Keratinocyte (primary cell): Measurements from ENCODE around the gene PSMD12. TPM values are rescaled to one million over a fixed set of nuclear protein-coding genes. Genes with fewer than 3 reads are reported as not detected.

ENCODE experiments used
- DNase-seq: peaks from one replicate; pipeline ENCODE4 v3.0.0-alpha.2; 2011; ENCODE audit warnings: low read depth, missing footprints, low spot score
- FAIRE-seq: peaks from 2 replicates; lab custom pipeline; 2011; peaks lifted over from hg19 to GRCh38; lab: Jason Lieb, UNC
- H2AFZ ChIP-seq: 2 replicates; pipeline ENCODE4 v1.6.0; 2012; ENCODE audit warnings: low read length, control low read depth, inconsistent platforms; ENCODE audit not compliant: control insufficient read depth
- H3K27ac ChIP-seq: 2 replicates; pipeline ENCODE4 v1.5.1; 2011; ENCODE audit warnings: low read length; ENCODE audit not compliant: control insufficient read depth, insufficient read depth
- H3K27me3 ChIP-seq: 3 replicates; pipeline ENCODE4 v1.6.0; 2011; ENCODE audit warnings: low read length; ENCODE audit not compliant: control insufficient read depth, insufficient read depth; ENCODE audit errors: extremely low read depth
- H3K36me3 ChIP-seq, 2 experiments: 2 replicates in 1 of 2; 3 replicates in 1 of 2; pipeline ENCODE4 v1.5.1; 2011; ENCODE audit warnings: low read length in 2 of 2, mild to moderate bottlenecking in 1 of 2; ENCODE audit not compliant: control insufficient read depth in 2 of 2, insufficient read depth in 2 of 2; ENCODE audit errors: extremely low read depth in 1 of 2
- H3K4me1 ChIP-seq: 3 replicates; pipeline ENCODE4 v1.5.1; 2011; ENCODE audit warnings: low read length; ENCODE audit not compliant: control insufficient read depth, insufficient read depth; ENCODE audit errors: extremely low read depth
- H3K4me2 ChIP-seq: 3 replicates; pipeline ENCODE4 v1.6.0; 2011; ENCODE audit warnings: low read depth, low read length; ENCODE audit not compliant: control insufficient read depth, insufficient read depth; ENCODE audit errors: extremely low read depth
- H3K4me3 ChIP-seq, 3 experiments: fragments of 200-600 bp in 1 of 3; sonication (generic) in 1 of 3; 2 replicates in 2 of 3; 3 replicates in 1 of 3; pipeline ENCODE4 v1.5.1; 2011 to 2016; ENCODE audit warnings: low read length in 3 of 3, mild to moderate bottlenecking in 3 of 3, control low read depth in 2 of 3, inconsistent platforms in 1 of 3, low read depth in 1 of 3, mixed read lengths in 1 of 3, mixed run types in 1 of 3, moderate library complexity in 1 of 3; ENCODE audit not compliant: control insufficient read depth in 2 of 3, insufficient read depth in 2 of 3; ENCODE audit errors: extremely low read depth in 1 of 3
- H3K79me2 ChIP-seq: 2 replicates; pipeline ENCODE4 v1.6.0; 2012; ENCODE audit warnings: low read length; ENCODE audit not compliant: control insufficient read depth, insufficient read depth
- H3K9ac ChIP-seq: 3 replicates; pipeline ENCODE4 v1.6.0; 2011; ENCODE audit warnings: low read length; ENCODE audit not compliant: control insufficient read depth, insufficient read depth; ENCODE audit errors: extremely low read depth
- H3K9me1 ChIP-seq: 3 replicates; pipeline ENCODE4 v1.6.0; 2011; ENCODE audit warnings: low read length; ENCODE audit not compliant: control insufficient read depth, insufficient read depth; ENCODE audit errors: extremely low read depth
- H3K9me3 ChIP-seq: 2 replicates; pipeline ENCODE4 v1.5.1; 2012; ENCODE audit warnings: low read depth, low read length; ENCODE audit not compliant: control insufficient read depth
- H4K20me1 ChIP-seq: 3 replicates; pipeline ENCODE4 v1.6.0; 2011; ENCODE audit warnings: low read length; ENCODE audit not compliant: control insufficient read depth, insufficient read depth; ENCODE audit errors: extremely low read depth
- EZH2 ChIP-seq: IDR thresholded peaks from one replicate; pipeline ENCODE4 v1.6.1; 2012; ENCODE audit warnings: inconsistent platforms, mild to moderate bottlenecking, low read length, moderate library complexity
- dilution Hi-C: fragments of 300-500 bp; cut with MboI; formaldehyde crosslinking; loops from one replicate; pipeline ENCODE4 v1.7.0; 2020; ENCODE audit warnings: low sequenced_read_pairs; ENCODE audit not compliant: extremely low pct_ligation_motif_present
- polyA plus RNA-seq, 5 experiments: library from polyadenylated mRNA; depleted of rRNA in 3 of 5; stranded (reverse) in 3 of 5; stranded (forward) in 1 of 5; unstranded in 1 of 5; fragments of >200 nt; gene quantifications; 1 replicate in 1 of 5; 2 replicates in 3 of 5; 3 replicates in 1 of 5; pipeline versions ENCODE4 v1.2.1 to v1.2.3, GENCODE V29; 2011 to 2012; ENCODE audit warnings: missing spikeins in 2 of 5, low read depth in 1 of 5, low replicate concordance in 1 of 5
- TF ChIP-seq, protein P1 (sequence below), 3 experiments: IDR thresholded peaks in 1 of 3; conservative IDR thresholded peaks in 1 of 3; optimal IDR thresholded peaks in 1 of 3; 2 replicates in 2 of 3; 3 replicates in 1 of 3; pipeline versions ENCODE3 to v1.5.1; 2011; ENCODE audit warnings: low read length in 3 of 3, mild to moderate bottlenecking in 3 of 3, moderate library complexity in 2 of 3, control low read depth in 1 of 3, inconsistent platforms in 1 of 3; ENCODE audit not compliant: insufficient read depth in 2 of 3; ENCODE audit errors: extremely low read depth in 1 of 3

The PSMD12 gene
- polyA plus RNA-seq, 1 donor (not counting 4 experiments of a cell fraction or from before 2014, with no cell fraction given) = 68.4 TPM

DNA sequence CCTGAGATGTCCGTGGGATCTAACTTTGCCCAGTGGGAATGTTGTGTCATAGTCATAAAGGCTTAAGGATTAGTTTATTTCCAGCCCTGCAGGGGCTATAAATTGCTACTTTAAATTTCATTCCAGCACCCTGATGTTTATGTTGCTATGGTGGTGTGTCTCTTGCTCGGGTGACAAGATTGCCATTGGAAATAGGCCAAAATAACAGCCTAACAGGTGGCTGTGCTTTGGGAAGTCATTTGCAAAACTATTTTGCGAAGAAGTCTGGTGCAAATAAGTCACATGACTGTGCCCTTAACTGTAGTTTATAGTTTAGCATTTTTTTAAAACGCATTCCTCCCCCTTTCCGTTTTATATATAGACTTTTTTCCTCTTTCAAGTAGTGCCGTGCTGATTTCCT lies 33.8 kb upstream of the PSMD12 start:
- no peak overlapping the region for H3K4me2 ChIP-seq
- H3K36me3 ChIP-seq = no peaks in the 10 kb centered on the region
- no peak overlapping the region for H3K9ac ChIP-seq
- no peaks in the 10 kb centered on the region for H4K20me1 ChIP-seq
- no peaks in the 10 kb centered on the region for H3K9me1 ChIP-seq
- no peak overlapping the region for H3K27ac ChIP-seq
- no peaks in the 10 kb centered on the region for H3K9me3 ChIP-seq
- DNase-seq (no peak), FAIRE-seq (no peak)
- dilution Hi-C loops = no loop called here
- H3K4me3 ChIP-seq = no peak overlapping the region
- H3K79me2 ChIP-seq = peaks cover 42% of the 10 kb centered on the region
- H3K4me1 ChIP-seq = no peaks in the 10 kb centered on the region
- TF ChIP-seq, protein P1, sequence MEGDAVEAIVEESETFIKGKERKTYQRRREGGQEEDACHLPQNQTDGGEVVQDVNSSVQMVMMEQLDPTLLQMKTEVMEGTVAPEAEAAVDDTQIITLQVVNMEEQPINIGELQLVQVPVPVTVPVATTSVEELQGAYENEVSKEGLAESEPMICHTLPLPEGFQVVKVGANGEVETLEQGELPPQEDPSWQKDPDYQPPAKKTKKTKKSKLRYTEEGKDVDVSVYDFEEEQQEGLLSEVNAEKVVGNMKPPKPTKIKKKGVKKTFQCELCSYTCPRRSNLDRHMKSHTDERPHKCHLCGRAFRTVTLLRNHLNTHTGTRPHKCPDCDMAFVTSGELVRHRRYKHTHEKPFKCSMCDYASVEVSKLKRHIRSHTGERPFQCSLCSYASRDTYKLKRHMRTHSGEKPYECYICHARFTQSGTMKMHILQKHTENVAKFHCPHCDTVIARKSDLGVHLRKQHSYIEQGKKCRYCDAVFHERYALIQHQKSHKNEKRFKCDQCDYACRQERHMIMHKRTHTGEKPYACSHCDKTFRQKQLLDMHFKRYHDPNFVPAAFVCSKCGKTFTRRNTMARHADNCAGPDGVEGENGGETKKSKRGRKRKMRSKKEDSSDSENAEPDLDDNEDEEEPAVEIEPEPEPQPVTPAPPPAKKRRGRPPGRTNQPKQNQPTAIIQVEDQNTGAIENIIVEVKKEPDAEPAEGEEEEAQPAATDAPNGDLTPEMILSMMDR (optimal IDR thresholded peaks at IDR 0.05 in 1 of 3, IDR thresholded peaks at IDR 0.05 in 1 of 3, conservative IDR thresholded peaks at IDR 0.05 in 1 of 3; ENCODE audit: extremely low read depth in 1 of 3, insufficient read depth in 2 of 3, low read length in 3 of 3) = no peak
- TF ChIP-seq EZH2 = no peak
- no peaks in the 10 kb centered on the region for H3K27me3 ChIP-seq
- no peak overlapping the region for H2AFZ ChIP-seq

DNA sequence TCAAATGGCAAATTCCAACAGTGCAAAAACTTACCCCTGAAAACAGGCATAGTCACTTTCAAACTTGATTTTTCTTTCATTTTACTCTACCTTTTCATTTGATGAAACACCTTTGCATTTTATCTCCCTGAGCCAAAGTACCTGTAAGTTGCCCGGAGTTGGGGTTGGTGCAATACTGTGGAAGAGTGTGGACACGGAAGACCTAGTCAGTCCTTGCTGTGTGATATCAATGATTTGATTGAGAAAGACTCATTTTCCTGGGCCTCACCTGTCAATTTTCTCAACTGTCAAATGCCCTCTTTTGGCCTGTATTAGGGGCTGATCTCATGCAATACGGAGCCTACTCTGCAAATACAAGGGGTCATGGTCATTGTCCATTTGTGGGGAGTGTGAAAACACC lies 33.3 kb upstream of the PSMD12 start:
- no peak for DNase-seq
- no peaks in the 10 kb centered on the region for H3K9me1 ChIP-seq
- dilution Hi-C loops = no loop called here
- H3K4me1 ChIP-seq = no peaks in the 10 kb centered on the region
- H2AFZ ChIP-seq = no peak overlapping the region
- no peak for TF ChIP-seq EZH2
- TF ChIP-seq, protein P1 (optimal IDR thresholded peaks at IDR 0.05 in 1 of 3, IDR thresholded peaks at IDR 0.05 in 1 of 3, conservative IDR thresholded peaks at IDR 0.05 in 1 of 3; ENCODE audit: extremely low read depth in 1 of 3, insufficient read depth in 2 of 3, low read length in 3 of 3) = no peak
- H3K4me2 ChIP-seq = no peak overlapping the region
- H3K9ac ChIP-seq = no peak overlapping the region
- no peak for FAIRE-seq
- no peak overlapping the region for H3K4me3 ChIP-seq
- no peaks in the 10 kb centered on the region for H3K36me3 ChIP-seq
- peaks cover 43% of the 10 kb centered on the region for H3K79me2 ChIP-seq
- no peaks in the 10 kb centered on the region for H3K9me3 ChIP-seq
- H3K27ac ChIP-seq = no peak overlapping the region
- no peaks in the 10 kb centered on the region for H3K27me3 ChIP-seq
- H4K20me1 ChIP-seq = no peaks in the 10 kb centered on the region
